Left ventricle myocardium inferior (tissue), 1 donor: ENCODE measurements around the gene HAPLN3. TPM values are rescaled to one million over a fixed set of nuclear protein-coding genes. Genes with fewer than 3 reads are reported as not detected.

ENCODE experiments used
- DNase-seq: peaks from one replicate; pipeline ENCODE4 v3.0.0-alpha.2; 2020
- H3K27ac ChIP-seq: fragments of 200-600 bp; replicated peaks from 2 replicates; pipeline ENCODE4 v1.8.0; 2021
- H3K27me3 ChIP-seq: fragments of 200-600 bp; 2 replicates; pipeline ENCODE4 v1.8.0; 2021; ENCODE audit warnings: low read depth
- H3K36me3 ChIP-seq: fragments of 200-600 bp; 2 replicates; pipeline ENCODE4 v1.8.0; 2021
- H3K4me1 ChIP-seq: fragments of 200-600 bp; 2 replicates; pipeline ENCODE4 v1.8.0; 2021
- H3K4me3 ChIP-seq: fragments of 200-600 bp; 2 replicates; pipeline ENCODE4 v1.8.0; 2021; ENCODE audit warnings: mild to moderate bottlenecking, moderate library complexity
- H3K9me3 ChIP-seq: fragments of 200-600 bp; replicated peaks from 2 replicates; pipeline ENCODE4 v1.8.0; 2021
- CTCF ChIP-seq: fragments of 200-600 bp; IDR thresholded peaks from 2 replicates; pipeline ENCODE4 v1.8.0; 2021; ENCODE audit warnings: antibody characterized with exemption, mild to moderate bottlenecking, borderline replicate concordance
- intact Hi-C: fragments of 100-400 bp; cut with micrococcal nuclease; formaldehyde crosslinking; loops from one replicate; pipeline ENCODE4 v1.11.0; 2022
- total RNA-seq: library from RNA; stranded (reverse); fragmentation: NEBNext Ultra II Directional; extraction: Animal tissue kit (Norgen Biotek cat#: 25700); gene quantifications from one replicate; pipeline ENCODE4 v1.2.1, GENCODE V29; 2021
- donor health status: DM: no; HTN: yes; CAD: no; lungs with severe emphysema.

Gene HAPLN3
- total RNA-seq, 1 donor from 2014 or later = 3.2 TPM

- Histone ChIP-seq H3K27ac (peak within 1 kb of the TSS; percentile 95), H3K4me3 (peak within 1 kb of the TSS; percentile 78), H3K9me3 (no peaks in the 10 kb centered on the region), H3K27me3 (no peaks in the 10 kb centered on the region), H3K36me3 (peaks cover 21% of the 10 kb centered on the region), H3K4me1 (peaks cover 66% of the 10 kb centered on the region)
- TF ChIP-seq CTCF = peak; percentile 30
- DNase-seq = peak; percentile 87
- intact Hi-C loops = no loop called here
Observed at GRCh38 chr15:88913017-88913849, 17.9 kb upstream of the HAPLN3 start, which contains the start of gene MFGE8. Gene MFGE8, minus strand, starts transcription at chr15:88913379. Its CDS starts 60 bp downstream, at chr15:88913319.

GRCh38 chr15:88912500-88912921 lies 17.2 kb upstream of the HAPLN3 start:
- intact Hi-C loops = no loop called here
- Histone ChIP-seq H3K36me3 (peaks cover 26% of the 10 kb centered on the region), H3K27me3 (no peaks in the 10 kb centered on the region), H3K4me1 (peaks cover 66% of the 10 kb centered on the region), H3K27ac (peak overlapping the region; percentile 95), H3K9me3 (no peaks in the 10 kb centered on the region), H3K4me3 (peak overlapping the region; percentile 78)
- no peak for TF ChIP-seq CTCF
- peak; percentile 53 for DNase-seq

- no peaks in the 10 kb centered on the region for H3K27me3 ChIP-seq
- peaks cover 32% of the 10 kb centered on the region for H3K36me3 ChIP-seq
- H3K4me1 ChIP-seq = peaks cover 73% of the 10 kb centered on the region
- H3K4me3 ChIP-seq = peak overlapping the region; percentile 78
- no peak for TF ChIP-seq CTCF
- DNase-seq = peak; percentile 45
- intact Hi-C loops = no loop called here
- peak overlapping the region; percentile 95 for H3K27ac ChIP-seq
- no peaks in the 10 kb centered on the region for H3K9me3 ChIP-seq
Observed at GRCh38 chr15:88911766-88912118, 16.4 kb upstream of the HAPLN3 start.

- intact Hi-C loops = loop anchor here (10.0 kb wide), 1 partner anchor 265 kb away; no protein-coding TSS in a partner anchor
- DNase-seq = no peak
Observed at GRCh38 chr15:88909956-88910831, 14.8 kb upstream of the HAPLN3 start.

More at GRCh38 chr15:88909956-88910831, 14.8 kb upstream of the HAPLN3 start:
- H3K4me3 ChIP-seq = peak overlapping the region; percentile 78
- no peak for TF ChIP-seq CTCF
- H3K36me3 ChIP-seq = peaks cover 48% of the 10 kb centered on the region
- H3K27ac ChIP-seq = peak overlapping the region; percentile 95
- no peaks in the 10 kb centered on the region for H3K9me3 ChIP-seq
- no peaks in the 10 kb centered on the region for H3K27me3 ChIP-seq
- peaks cover 89% of the 10 kb centered on the region for H3K4me1 ChIP-seq
